ENCODE measurements around the gene GRB7. TPM values are rescaled to one million over a fixed set of nuclear protein-coding genes. Genes with fewer than 3 reads are reported as not detected.

GRB7 gene
- total and polyA plus RNA-seq, 2 donors (not counting 1 experiment from before 2014, with no cell fraction given), result 0.81 to 0.84 TPM

- H3K4me1 Mint-ChIP-seq, result peaks cover 10% of the 10 kb centered on the region
- Histone ChIP-seq H4K20me1 (ENCODE audit: control insufficient read depth, insufficient read depth, low read length, poor library complexity, severe bottlenecking) (no peaks in the 10 kb centered on the region), H3K4me1 (ENCODE audit: control insufficient read depth in 2 of 2, insufficient read depth in 2 of 2, low read length in 2 of 2) (peaks cover 7 to 10% of the 10 kb centered on the region in 2 donors), H3K4me3 (ENCODE audit: control extremely low read depth in 1 of 5, extremely low read depth in 1 of 5, insufficient read depth in 1 of 5, low read depth in 2 of 5, low read length in 4 of 5) (no peak overlapping the region), H3K36me3 (replicated peaks in 1 of 2; ENCODE audit: control extremely low read depth in 1 of 2, control insufficient read depth in 1 of 2, extremely low read depth in 1 of 2, insufficient read depth in 2 of 2, low read length in 1 of 2) (no peaks in the 10 kb centered on the region), H3K4me2 (replicated peaks; ENCODE audit: low read depth, low read length, poor library complexity, severe bottlenecking) (no peak overlapping the region), H3K27ac (ENCODE audit: low read length in 2 of 2) (no peak overlapping the region), H3K79me2 (ENCODE audit: control insufficient read depth, insufficient read depth, low read length) (no peaks in the 10 kb centered on the region), H2AFZ (ENCODE audit: insufficient read depth, low read depth, low read length, poor library complexity, severe bottlenecking) (no peak overlapping the region), H3K9ac (ENCODE audit: low read length) (no peak overlapping the region), H3K9me3 (ENCODE audit: control extremely low read depth in 1 of 3, control insufficient read depth in 2 of 3, insufficient read depth in 1 of 3, low read length in 2 of 3) (no peaks in the 10 kb centered on the region), H3K27me3 (replicated peaks in 1 of 4; ENCODE audit: control extremely low read depth in 1 of 4, control insufficient read depth in 3 of 4, insufficient read depth in 4 of 4, low read length in 3 of 4) (peaks cover 0 to 11% (median 0%) of the 10 kb centered on the region in 4 experiments)
- H3K27ac Mint-ChIP-seq, result no peak overlapping the region
- WGBS (ENCODE audit: insufficient coverage), result 87% methylated on average over 7 of the region's 8 CpGs
- ChIA-PET POLR2A (interaction anchor here (0.5 kb wide), 1 partner anchor 381 kb away, joined by 8 read pairs; no protein-coding TSS in a partner anchor), CTCF (interaction anchor here (1.2 kb wide), 1 partner anchor 15 kb away, joined by 4 read pairs; no protein-coding TSS in a partner anchor)
- DNase-seq (no peak), ATAC-seq (ENCODE audit: low read depth) (peak; percentile 7)
- H3K27me3 Mint-ChIP-seq, result peaks cover 8% of the 10 kb centered on the region
- TF ChIP-seq CTCF (IDR thresholded peaks at IDR 0.05) (no peak), EZH2 (IDR thresholded peaks at IDR 0.05; ENCODE audit: borderline replicate concordance, insufficient read depth, low read depth, low read length, poor library complexity, severe bottlenecking) (no peak)
- intact Hi-C loops (cut with micrococcal nuclease), result no loop called here
- H3K4me3 Mint-ChIP-seq, result no peak overlapping the region
- H3K9me3 Mint-ChIP-seq (ENCODE audit: insufficient read depth), result no peaks in the 10 kb centered on the region
Measured at GRCh38 chr17:39744836-39745215, 7.1 kb downstream of the GRB7 start.

DNA sequence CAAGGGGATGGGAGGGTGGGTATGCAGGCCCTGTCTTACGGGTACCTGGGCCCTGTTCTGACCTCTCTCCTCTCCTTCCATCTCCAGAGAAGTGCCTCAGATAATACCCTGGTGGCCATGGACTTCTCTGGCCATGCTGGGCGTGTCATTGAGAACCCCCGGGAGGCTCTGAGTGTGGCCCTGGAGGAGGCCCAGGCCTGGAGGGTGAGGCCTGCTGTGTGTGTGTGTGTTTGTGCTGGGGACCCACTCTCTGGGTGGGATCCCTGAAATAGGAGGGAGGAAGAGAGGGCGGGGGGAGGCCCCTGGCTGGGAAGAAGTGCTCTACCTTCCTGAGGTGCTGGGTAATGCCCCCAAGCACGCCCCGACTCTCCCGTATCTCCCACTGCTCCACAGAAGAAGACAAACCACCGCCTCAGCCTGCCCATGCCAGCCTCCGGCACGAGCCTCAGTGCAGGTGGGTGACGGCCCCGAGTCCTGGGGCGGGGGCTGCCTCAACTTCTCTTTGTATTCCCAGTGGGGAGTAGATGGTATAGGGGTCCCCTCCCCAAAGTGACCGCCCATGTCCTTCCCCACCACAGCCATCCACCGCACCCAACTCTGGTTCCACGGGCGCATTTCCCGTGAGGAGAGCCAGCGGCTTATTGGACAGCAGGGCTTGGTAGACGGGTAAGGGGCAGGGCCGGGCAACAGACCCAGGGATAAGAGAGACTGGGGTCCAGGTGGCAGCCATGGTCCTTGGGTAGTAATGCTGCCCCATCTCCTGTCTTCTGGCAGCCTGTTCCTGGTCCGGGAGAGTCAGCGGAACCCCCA, 7.8 kb downstream of the GRB7 start:
- 95% methylated on average over 11 of the region's 23 CpGs for WGBS (ENCODE audit: insufficient coverage)
- TF ChIP-seq EZH2 (IDR thresholded peaks at IDR 0.05; ENCODE audit: borderline replicate concordance, insufficient read depth, low read depth, low read length, poor library complexity, severe bottlenecking) (no peak), CTCF (IDR thresholded peaks at IDR 0.05) (no peak)
- H3K4me1 Mint-ChIP-seq, result peaks cover 3% of the 10 kb centered on the region
- Histone ChIP-seq H4K20me1 (ENCODE audit: control insufficient read depth, insufficient read depth, low read length, poor library complexity, severe bottlenecking) (no peaks in the 10 kb centered on the region), H3K79me2 (ENCODE audit: control insufficient read depth, insufficient read depth, low read length) (no peaks in the 10 kb centered on the region), H3K36me3 (replicated peaks in 1 of 2; ENCODE audit: control extremely low read depth in 1 of 2, control insufficient read depth in 1 of 2, extremely low read depth in 1 of 2, insufficient read depth in 2 of 2, low read length in 1 of 2) (no peaks in the 10 kb centered on the region), H3K9me3 (ENCODE audit: control extremely low read depth in 1 of 3, control insufficient read depth in 2 of 3, insufficient read depth in 1 of 3, low read length in 2 of 3) (peaks cover 0 to 6% (median 0%) of the 10 kb centered on the region in 3 donors), H3K27ac (ENCODE audit: low read length in 2 of 2) (no peak overlapping the region), H3K4me1 (ENCODE audit: control insufficient read depth in 2 of 2, insufficient read depth in 2 of 2, low read length in 2 of 2) (peaks cover 2 to 3% of the 10 kb centered on the region in 2 donors), H3K9ac (ENCODE audit: low read length) (no peak overlapping the region), H3K27me3 (replicated peaks in 1 of 4; ENCODE audit: control extremely low read depth in 1 of 4, control insufficient read depth in 3 of 4, insufficient read depth in 4 of 4, low read length in 3 of 4) (peaks cover 0 to 3% (median 0%) of the 10 kb centered on the region in 4 experiments), H2AFZ (ENCODE audit: insufficient read depth, low read depth, low read length, poor library complexity, severe bottlenecking) (no peak overlapping the region), H3K4me3 (ENCODE audit: control extremely low read depth in 1 of 5, extremely low read depth in 1 of 5, insufficient read depth in 1 of 5, low read depth in 2 of 5, low read length in 4 of 5) (no peak overlapping the region), H3K4me2 (replicated peaks; ENCODE audit: low read depth, low read length, poor library complexity, severe bottlenecking) (no peak overlapping the region)
- DNase-seq, result no peak
- POLR2A ChIA-PET, result no interaction called here
- H3K27me3 Mint-ChIP-seq, result peaks cover 4% of the 10 kb centered on the region
- H3K9me3 Mint-ChIP-seq (ENCODE audit: insufficient read depth), result no peaks in the 10 kb centered on the region
- no peak for ATAC-seq (ENCODE audit: low read depth)
- H3K27ac Mint-ChIP-seq, result no peak overlapping the region
- H3K4me3 Mint-ChIP-seq, result no peak overlapping the region
- intact Hi-C loops (cut with micrococcal nuclease), result no loop called here
- CTCF ChIA-PET, result no interaction called here

All from B cell (primary cell).